Skeletal muscle tissue (tissue), 5 donors: ENCODE measurements around the gene GAS2L3. TPM values are rescaled to one million over a fixed set of nuclear protein-coding genes. Genes with fewer than 3 reads are reported as not detected.

Source experiments
- H3K27ac ChIP-seq: one replicate; pipeline ENCODE4 v1.7.0; 2013; ENCODE audit warnings: mild to moderate bottlenecking, low read depth, low read length, inconsistent platforms
- H3K27me3 ChIP-seq, 3 donors: one replicate each; pipeline ENCODE4 v1.7.0; 2013; ENCODE audit warnings: low read length in 3 of 3; ENCODE audit not compliant: control insufficient read depth in 3 of 3, insufficient read depth in 3 of 3
- H3K36me3 ChIP-seq, 3 donors: one replicate each; pipeline ENCODE4 v1.7.0; 2013; ENCODE audit warnings: low read length in 3 of 3; ENCODE audit not compliant: control insufficient read depth in 3 of 3, insufficient read depth in 3 of 3
- H3K4me1 ChIP-seq, 3 donors: one replicate each; pipeline ENCODE4 v1.7.0; 2013; ENCODE audit warnings: low read length in 3 of 3, mild to moderate bottlenecking in 3 of 3; ENCODE audit not compliant: control insufficient read depth in 3 of 3, insufficient read depth in 3 of 3
- H3K4me3 ChIP-seq, 3 donors: one replicate each; pipeline ENCODE4 v1.7.0; 2013; ENCODE audit warnings: low read length in 3 of 3
- H3K9ac ChIP-seq, 3 donors: one replicate each; pipeline ENCODE4 v1.7.0; 2013; ENCODE audit warnings: low read length in 3 of 3, mild to moderate bottlenecking in 3 of 3, moderate library complexity in 2 of 3, low read depth in 1 of 3
- H3K9me3 ChIP-seq, 3 donors: one replicate each; pipeline ENCODE4 v1.7.0; 2013; ENCODE audit warnings: low read length in 3 of 3; ENCODE audit not compliant: control insufficient read depth in 3 of 3
- small RNA-seq: library from RNA; depleted of rRNA; stranded (forward); fragments of <200 nt; gene quantifications from one replicate; pipeline ENCODE3, GENCODE V24; 2014
- total RNA-seq: library from RNA; depleted of rRNA; stranded (reverse); fragments of >200 nt; gene quantifications from one replicate; pipeline ENCODE4 v1.2.3, GENCODE V29; 2014
- donor health status: Osteomylitis.

GAS2L3 gene
- total RNA-seq, 1 donor from 2014 or later: 19.3 TPM

DNA sequence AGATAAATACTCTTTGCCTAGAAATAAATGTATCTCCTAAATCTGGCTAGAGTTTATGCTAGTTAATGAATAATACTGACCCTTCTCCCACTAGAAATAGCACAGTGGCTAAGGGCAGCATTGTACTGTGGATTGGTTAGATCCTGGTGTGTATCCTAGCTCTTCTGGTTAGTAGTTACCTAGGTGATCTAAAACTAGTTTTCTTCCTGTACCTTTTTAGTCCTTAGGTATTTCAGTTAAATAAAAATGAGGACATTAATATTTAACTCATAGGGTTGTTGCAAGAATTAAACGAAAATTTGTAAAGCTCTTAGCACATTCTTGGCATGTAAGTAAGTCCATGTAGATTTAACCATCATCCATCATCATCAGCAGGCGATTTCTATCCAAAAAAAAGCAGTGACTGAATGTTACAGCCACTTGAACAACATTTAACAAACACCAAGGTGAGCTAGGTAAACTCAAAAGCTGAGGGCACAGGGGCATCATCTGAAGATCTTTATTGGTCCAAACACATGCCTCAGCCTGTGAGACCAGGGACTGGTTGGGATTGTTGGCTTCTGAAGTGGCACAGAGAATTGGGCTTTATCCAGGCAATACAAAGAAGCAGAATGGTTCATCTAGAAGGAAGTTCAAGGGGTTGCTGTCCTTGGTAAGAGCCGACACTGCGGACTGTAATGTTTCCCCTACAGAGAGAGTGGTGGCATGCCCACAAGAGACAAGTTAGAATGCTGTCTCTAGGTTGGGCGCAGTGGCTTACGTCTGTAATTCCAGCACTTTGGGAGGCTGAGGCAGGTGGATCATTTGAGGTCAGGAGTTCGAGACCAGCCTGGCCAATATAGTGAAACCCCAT lies 100.8 kb downstream of the GAS2L3 start:
- Histone ChIP-seq H3K27me3 (peaks cover 0 to 4% (median 3%) of the 10 kb centered on the region in 3 donors), H3K4me3 (no peak overlapping the region), H3K4me1 (no peaks in the 10 kb centered on the region), H3K36me3 (no peaks in the 10 kb centered on the region), H3K9me3 (no peaks in the 10 kb centered on the region), H3K9ac (no peak overlapping the region), H3K27ac (no peak overlapping the region)

Small RNAs within 50 kb of the gene (small RNA-seq; reads per million reads assigned to genes)
- not detected for gene AC010200.2

Other genes starting within 250 kb of the GAS2L3 start
- under 0.01 TPM for gene SLC17A8, start 216.6 kb upstream of the GAS2L3 start, total RNA-seq
- gene NR1H4, start 99.8 kb upstream of the GAS2L3 start, total RNA-seq: not detected
- gene ANO4, start 221.1 kb downstream of the GAS2L3 start, total RNA-seq: 0.52 TPM